HG03354 (cell line): ENCODE results near the gene HES4.
"Not testable (repeated sequence)": the region's sequence is repeated elsewhere in the genome, so short reads cannot be mapped to it uniquely, and the experiment has no call there.

Source experiments
- ATAC-seq: cut with Tn5 transposase; IDR thresholded peaks from one replicate; pipeline ENCODE4 v1.9.1; 2021; ENCODE audit warnings: mild to moderate bottlenecking; ENCODE audit not compliant: unreplicated experiment, poor library complexity, severe bottlenecking

The HES4 gene

DNA sequence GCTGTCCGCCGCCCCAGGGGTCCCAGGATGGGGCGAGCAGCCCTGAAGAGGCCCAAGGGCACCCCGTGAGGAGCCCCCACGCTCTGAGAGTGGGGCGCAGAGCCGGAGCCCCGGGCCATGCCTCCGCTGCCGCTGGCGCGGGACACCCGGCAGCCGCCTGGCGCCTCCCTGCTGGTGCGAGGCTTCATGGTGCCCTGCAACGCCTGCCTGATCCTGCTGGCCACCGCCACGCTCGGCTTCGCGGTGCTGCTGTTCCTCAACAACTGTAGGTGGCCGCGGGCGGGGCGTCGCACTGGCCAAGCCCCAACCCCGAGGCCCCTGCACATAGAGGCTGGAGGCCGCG, 34.5 kb upstream of the HES4 start:
- no peak for ATAC-seq

DNA sequence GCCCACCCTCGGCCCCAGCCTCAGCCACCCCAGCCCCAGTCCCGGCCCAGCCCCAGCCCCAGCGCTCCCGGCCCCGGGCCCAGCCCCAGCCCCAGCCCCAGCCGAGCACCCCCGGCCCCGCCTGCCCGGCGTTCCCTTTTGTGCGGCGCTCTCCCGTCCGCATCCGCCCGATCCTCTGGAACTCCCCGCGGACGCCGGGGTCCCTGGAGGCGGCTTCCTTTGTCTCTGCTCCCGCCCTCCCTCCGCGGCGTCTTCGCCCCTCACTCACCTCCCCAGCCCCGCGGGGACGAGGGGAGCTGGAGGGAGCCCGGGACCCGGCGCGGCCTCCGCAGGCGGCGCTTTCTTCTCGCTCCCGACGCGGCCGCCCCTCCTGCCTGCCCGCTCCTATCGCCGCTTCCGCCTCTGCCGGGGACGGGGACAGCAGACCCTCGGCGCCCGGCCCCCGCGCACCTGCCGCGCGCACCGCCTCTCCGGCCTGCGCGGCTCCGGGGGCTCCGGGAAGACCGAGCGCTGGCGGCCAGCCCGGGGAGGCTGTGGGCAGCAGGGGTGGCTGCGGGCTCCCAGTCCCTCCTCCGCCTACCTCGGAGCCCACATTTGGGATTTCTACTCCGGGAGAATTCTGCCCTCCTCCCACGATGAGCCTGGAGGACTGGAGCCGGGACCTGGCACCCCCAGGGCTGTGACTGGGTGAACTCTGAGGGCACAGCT, 34.0 kb upstream of the HES4 start:
- no peak for ATAC-seq

DNA sequence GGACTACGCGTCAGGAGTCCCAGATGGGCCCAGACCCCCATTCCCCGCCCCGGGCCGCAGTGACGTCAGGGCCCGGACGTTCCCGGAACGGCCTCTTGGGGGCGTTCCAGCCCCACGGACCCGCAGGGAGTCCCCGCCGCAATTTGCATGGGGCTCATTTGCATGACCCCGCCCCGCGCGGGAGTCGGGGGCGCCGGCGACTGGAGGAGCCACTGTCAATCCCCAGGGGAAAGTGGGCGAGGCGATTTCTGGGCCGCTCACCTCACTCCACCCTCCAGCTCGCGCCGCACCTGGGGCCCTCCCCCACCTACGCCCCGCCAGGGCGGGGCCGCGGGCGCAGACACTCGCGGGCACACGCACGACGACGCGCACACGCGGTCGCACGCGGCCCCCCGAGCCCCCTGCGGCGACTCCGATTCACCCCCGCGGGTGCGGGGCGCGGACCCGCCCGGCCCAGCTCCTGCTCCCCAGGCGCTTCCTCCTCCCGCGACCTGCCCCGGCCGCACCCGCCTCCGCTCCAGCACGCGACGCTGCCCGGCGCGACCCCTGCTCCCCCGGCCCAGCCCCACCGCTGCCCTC, 33.2 kb upstream of the HES4 start:
- peak; percentile 85 for ATAC-seq

DNA sequence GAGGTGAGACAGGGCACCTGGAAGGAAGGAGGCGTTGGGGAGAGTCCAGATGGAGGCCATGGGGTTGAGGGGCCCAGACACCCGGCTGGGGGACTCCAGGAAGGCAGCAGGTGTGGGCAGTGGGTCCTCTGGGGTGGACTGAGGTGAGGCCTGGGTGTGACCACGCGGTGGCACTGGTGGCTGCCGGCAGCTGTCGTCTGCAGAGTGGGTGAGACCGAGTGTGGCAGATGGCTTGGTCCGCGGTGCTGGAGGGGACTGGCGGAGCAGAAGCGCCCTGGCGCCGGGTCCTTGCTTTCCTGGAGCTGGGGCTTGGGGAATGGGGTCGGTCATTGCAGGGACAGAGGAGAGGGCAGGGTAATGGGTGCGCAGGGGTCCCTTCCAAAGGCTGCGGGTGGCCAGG, 32.5 kb upstream of the HES4 start:
- no peak for ATAC-seq

DNA sequence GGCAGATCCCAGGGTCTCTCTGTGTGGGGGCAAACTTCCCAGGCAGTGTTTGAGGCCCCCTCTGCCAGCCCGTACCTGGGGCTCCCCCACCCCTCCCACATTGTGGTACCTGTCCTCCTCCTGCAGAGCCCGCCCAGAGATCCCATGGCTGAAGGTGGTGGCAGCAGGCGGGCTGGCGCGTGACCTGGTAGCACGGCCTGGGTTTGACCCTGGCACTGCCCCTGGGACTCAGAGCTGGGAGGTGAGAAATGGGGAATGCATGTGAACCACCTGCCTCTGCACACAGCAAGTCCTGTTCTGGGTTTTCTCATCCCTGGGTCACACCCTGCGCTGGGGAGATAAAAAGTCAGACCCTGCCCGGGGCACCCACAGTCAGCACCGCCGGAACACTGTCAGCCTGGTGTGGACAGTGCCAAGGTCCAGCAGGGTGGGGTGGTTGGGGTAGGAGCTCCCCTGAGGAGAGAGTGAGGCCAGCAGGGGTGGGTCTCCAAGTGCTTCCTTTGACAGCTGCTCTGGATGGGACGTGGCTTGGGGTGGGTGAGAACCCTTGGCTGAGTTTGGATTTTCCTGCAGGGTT, 31.9 kb upstream of the HES4 start:
- no peak for ATAC-seq

DNA sequence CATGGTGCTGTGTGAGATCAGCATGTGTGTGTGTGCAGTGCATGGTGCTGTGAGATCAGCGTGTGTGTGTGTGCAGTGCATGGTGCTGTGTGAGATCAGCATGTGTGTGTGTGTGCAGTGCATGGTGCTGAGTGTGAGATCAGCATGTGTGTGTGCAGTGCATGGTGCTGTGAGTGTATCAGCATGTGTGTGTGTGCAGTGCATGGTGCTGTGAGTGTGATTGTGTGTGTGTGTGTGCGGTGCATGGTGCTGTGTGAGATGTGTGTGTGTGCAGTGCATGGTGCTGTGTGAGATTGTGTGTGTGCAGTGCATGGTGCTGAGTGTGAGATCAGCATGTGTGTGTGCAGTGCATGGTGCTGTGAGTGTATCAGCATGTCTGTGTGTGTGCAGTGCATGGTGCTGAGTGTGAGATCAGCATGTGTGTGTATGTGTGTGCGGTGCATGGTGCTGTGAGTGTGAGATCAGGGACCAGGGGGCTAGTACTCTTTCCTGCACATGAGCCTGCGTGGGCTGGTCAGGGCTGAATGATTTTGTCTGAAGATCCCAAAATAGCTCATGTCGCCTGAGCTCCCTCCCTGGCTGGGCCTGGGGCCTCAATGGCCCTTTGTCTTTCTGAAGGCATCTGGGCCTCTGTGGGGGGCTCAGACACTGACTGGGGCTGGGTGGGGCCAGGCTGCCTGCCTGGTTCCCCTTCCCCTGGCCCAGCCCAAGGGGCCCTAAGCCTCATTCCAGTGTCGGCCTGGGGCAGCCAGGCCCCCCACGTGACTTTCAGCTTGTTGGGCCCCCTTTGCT, 31.2 kb upstream of the HES4 start:
- not testable (repeated sequence) for ATAC-seq

DNA sequence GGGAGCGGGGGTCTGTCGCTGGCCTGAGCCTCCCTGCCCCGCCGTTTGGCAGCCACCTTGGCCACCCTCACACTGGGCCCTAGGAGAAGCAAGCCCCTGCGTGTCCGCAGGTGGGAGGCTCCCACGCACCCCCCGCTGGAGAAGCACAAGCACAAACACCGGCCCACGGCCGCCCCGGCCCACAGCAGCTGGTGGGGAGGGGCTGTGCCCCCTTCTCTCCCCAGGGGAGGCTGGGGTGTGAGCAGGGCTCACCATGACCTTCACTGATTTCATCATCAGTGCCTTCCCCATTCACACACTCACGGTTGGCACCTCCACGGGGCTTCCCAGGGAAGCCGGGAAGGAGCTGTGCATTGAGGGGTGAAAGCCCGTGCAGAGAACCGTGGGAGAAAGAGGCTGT, 27.9 kb upstream of the HES4 start:
- ATAC-seq = no peak

DNA sequence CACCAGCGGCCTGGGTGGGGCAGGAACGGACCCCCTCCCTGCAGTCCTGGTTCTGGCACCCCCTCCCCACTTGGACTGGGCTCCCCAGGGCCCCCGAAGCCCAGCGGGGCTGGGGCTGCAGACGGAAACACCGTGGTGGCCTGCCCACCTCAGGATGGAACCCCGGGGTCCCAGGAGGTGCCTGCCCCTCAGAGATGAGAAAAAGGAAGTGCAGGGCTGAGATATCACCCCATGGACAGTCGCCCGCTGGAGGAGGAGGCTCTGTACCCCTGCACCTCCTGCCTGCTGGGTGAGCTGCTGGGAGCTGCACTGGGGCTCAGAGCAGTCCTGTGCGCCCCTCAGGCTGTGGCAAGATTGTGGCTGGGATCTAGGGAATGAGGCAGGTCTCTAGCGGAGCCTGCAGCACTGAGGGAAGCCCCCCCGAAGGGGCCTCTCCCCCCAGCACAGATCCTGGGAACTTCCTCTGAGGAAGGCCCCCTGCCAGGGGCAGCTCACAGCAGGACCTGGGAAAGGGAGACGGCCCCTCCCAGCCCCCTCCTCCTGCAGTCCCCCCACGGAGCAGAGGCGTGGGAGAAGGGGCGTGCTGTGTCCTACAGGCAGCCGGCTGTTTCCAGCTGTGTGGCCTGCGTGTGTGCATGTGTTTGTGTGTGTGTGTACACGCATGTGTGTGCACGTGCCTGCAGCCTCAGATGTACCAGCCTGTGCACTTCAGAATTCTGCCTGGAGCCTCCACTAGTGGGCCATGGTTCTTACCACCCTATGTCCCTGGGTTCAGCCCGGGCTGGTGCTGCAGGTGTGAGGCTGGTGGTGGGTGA, 26.9 kb upstream of the HES4 start:
- ATAC-seq = no peak

DNA sequence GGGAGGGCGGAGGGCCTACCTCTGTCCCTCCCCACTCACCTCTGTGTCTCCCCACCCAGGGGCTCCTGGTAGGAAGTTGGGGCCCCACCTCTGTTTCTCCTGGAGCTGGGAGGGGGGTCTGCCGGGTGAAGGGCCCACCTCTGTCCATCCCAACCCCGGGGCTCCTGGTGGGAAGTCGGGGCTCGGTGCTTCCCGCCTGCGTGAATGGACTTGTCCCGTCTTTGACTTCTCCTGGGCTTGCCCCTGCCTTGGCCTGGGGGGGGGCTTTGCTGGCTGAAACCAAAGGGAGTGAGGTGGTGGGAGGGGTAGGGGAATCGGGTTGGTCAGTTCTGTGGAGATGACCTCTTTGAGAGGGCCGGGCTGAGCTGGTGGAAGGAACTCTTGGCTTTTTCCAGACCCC, 25.8 kb upstream of the HES4 start:
- ATAC-seq = no peak

DNA sequence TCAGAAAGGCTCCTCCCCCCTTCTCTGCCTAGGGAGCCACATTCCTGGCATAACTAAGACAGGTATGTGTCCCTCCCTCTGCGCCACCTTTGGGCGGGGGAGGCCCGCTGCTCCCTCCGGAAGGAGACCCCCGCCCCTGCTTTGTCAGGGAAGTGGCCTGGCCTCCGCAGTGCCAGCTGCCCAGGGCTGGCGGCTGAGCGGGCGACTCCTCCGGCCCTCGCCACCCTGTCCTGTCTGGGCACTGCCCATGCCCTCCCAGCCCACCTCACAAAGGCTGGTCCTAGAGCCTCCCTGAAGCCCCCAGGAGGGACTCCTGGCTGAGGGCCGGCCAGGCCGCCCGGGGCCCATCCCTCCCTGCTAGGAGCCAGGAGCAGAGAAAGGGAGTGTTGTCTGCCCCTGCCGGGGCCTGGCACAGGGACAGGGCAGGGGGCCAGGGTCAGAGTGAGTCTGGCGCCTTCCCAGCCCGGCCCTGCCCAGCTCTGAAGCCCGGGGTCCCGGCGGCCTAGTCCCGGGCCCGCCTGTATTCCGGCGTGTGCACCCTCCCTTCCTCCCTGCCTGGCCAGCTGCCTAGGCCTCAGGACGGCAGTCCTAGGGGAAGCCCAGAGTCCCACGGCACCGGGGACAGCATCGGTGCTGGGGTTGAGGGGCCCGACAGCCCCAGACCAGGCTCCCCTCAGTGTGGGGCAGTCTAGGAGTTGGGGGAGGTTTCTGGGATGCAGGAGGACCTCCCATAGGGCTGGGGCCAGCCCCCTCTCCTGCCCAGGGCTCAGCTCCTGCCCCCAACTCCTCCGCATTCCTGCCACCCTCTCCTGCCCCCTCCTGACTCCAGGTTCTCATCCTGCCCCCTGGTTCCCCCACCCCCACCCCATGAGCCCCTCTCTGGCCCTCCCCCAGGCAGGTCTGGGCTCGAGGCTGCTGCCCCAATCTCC, 25.1 kb upstream of the HES4 start:
- ATAC-seq = no peak

DNA sequence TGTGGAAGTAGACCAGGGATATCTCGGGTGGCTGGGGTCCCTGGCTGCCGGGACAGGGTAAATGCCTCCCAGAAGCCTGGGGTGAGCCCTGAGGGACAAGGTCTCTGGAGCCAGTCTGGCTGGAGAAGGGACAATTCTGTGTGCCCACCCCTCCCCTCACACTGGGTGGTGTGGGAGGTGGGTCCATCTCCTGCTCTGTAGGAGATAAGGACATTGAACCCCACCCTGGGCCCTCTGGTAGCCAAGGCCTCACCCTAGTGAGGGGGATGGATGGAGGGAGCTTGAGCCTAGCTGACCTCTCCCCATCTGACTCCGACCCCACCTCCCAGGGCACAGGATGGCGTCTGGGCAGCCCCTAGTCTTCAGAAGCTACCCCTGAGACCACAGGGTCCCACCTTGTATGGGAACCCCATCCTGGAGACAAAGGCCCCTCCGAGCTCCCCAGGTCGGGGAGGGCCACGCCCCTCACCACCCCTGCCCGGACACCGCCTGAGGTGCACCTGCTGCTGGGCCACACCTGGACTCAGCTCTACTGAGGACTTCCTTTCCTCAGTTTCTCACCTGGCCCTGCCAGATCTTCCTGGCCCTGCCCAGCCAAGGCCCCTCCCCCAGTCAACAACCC, 24.4 kb upstream of the HES4 start:
- no peak for ATAC-seq

DNA sequence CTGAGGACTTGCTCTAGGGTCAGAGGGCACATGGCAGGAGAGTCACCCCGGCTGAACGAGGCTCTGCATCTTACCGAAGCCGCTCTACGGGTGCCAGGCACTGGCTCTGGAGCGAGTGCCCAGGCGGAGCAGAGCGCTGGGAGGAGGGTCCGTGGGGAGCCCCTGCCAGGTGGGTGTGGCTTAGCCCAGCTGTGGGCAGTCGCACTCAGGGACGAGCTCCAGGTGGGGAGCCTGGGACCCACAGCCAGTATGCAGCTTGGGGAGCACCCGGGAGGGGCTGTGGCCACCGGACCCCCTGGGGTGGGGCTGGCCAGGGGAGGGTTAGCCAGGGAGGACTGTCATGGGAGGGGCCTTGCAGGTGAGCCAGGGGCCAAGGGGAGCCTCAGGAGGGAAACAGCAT, 23.8 kb upstream of the HES4 start:
- ATAC-seq = no peak

DNA sequence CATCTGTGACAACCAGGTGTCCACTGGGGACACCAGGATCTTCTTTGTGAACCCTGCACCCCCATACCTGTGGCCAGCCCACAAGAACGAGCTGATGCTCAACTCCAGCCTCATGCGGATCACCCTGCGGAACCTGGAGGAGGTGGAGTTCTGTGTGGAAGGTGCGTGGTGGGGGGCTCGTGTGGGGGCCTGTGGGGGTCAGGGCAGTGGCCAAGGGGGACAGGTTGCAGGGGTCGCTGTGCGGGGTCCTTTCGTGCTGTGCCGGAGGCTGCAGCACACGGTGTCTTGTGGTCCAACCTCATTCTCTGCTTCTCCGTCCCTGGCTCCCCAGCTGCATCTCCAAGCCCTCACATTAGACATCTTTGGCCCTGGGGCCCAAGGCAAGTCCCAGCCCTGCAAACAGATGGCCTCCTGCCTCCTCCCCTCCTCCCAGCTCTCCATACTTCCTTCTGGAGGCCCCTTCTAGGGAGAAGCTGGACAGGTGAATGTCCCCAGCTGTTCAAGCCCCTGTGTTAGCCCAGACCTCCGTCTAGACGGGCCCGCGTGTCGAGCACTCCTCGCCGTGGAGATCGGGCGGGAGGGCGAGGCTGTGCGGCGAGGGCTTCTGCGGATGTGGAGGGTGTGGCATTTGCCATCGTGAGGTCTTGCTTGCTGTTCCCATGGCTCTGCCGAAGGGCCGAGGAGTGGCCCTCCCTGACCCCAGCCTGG, 22.6 kb upstream of the HES4 start:
- ATAC-seq = no peak

DNA sequence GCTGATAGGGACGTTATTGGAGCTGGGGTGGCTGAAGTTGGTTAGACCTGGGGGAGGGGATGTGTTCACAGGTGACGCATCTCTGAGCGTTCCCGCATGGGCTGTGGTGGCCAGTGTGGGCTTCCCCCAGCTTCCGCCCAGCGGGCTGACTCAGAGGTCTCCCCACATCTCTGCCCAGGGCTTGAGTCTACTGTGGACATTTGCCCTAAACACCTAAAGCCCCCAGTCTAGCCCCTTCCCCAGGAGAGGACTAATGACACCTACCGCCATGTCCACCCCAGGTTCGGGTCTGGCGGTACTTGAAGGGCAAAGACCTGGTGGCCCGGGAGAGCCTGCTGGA, 22.0 kb upstream of the HES4 start:
- no peak for ATAC-seq

DNA sequence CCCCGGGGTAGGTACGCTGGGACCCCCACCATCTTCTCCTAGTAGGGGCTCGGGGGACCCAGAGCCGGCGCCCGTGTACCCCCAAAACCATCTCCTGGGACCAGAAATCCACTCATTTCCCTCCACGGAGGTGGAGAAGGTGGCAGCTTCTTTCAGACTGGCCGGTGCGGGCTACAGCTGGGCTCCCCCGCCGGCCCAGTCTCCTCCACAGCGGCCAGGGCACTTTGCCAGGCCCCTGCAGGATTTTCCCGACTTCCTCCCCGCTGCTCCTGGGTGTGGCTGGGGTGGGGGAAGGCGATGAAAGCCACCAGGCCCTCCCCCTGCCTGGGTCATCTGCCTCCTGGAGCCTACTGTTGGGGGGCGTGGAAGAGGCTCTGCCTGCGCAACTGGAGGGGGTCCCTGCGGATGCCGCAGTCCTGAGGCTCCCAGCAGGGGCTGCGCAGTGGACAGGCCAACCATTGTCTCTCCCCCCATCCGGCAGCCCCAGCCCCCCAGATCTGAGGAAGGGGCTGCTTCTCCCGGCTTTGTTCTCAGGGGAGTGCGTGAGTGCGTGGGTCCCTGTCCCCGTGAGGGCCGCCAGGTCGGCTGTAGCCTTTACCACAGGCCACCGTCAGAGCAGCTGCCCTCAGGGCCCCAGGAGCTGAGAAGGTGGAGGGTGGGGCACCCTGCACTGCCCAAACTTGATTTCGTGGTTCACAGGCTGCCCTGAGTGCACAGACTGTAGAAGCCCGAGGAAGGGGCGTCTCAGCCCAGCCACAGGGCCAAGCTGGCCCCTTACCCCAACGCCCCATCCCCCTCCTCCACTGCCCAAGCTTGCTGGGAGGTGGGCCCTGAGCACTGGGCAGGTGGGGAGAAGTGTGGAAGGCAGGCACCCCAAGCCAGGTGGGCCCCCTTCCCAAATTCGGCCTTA, 21.4 kb upstream of the HES4 start:
- no peak for ATAC-seq

DNA sequence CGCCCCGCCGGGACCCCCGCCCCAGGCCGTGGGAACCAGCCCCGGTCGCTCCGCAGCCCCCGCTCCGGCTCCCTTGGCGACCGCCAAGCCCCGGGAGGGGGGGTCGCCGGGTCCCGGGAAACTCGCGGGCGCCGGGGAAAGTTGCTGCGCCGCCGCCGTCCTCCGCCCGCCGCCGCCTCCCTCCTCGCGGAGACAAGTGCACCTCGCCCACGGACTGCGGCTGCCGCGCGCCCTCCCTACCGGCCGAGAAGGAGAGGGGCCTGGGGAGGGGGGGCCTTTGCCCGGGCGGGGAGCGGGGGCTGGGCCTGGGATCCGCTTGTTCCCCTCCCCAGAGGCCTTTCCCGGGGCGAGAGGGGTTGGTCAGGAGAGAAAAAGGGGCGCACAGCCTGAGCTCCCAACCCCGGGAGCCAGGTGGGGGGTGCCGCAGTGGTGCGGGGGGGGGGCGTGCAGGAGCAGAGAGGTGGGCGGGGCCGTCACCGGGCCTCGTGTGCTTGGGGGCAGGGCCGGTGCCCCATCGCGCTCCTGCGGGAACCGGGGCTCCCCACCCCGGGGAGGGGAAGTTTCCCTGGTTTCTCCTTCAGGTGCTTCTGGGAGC, 20.6 kb upstream of the HES4 start:
- ATAC-seq = peak; percentile 20

DNA sequence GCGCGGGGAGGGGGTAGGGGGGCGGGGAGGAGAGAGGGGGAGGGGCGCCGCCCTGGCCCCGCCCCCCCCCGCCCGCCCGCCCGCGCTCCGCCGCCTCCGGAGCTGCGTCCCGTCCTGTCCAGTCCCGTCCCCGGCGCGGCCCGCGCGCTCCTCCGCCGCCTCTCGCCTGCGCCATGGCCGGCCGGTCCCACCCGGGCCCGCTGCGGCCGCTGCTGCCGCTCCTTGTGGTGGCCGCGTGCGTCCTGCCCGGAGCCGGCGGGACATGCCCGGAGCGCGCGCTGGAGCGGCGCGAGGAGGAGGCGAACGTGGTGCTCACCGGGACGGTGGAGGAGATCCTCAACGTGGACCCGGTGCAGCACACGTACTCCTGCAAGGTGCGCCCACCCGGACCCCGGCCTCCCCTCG, 20.1 kb upstream of the HES4 start, which contains the start of gene AGRN:
Gene AGRN, plus strand, starts transcription at position 121 of the 405 bp plus-strand sequence. Its CDS starts 53 bp downstream, at position 174.
- peak; percentile 28 for ATAC-seq
